Astrocyte (in vitro differentiated cells and primary cell): Measurements from ENCODE around the gene TOR1A. TPM values are rescaled to one million over a fixed set of nuclear protein-coding genes. Genes with fewer than 3 reads are reported as not detected.
"Not testable (repeated sequence)": the region's sequence is repeated elsewhere in the genome, so short reads cannot be mapped to it uniquely, and the experiment has no call there.

Experiments used
- DNase-seq: peaks from one replicate; pipeline ENCODE4 v3.0.0-alpha.2; 2010; ENCODE audit warnings: low read depth
- FAIRE-seq: peaks from 2 replicates; lab custom pipeline; 2011; peaks lifted over from hg19 to GRCh38; lab: Jason Lieb, UNC
- H2AFZ ChIP-seq: 2 replicates; pipeline ENCODE4 v1.6.0; 2012; ENCODE audit warnings: low read depth, low read length, inconsistent platforms
- H3K27ac ChIP-seq: 2 replicates; pipeline ENCODE4 v1.5.1; 2011; ENCODE audit warnings: low read depth, low read length, inconsistent platforms
- H3K27me3 ChIP-seq: 2 replicates; pipeline ENCODE4 v1.6.0; 2011; ENCODE audit warnings: low read length, inconsistent platforms; ENCODE audit not compliant: insufficient read depth
- H3K36me3 ChIP-seq: 2 replicates; pipeline ENCODE4 v1.5.1; 2011; ENCODE audit warnings: low read length, inconsistent platforms; ENCODE audit not compliant: insufficient read depth
- H3K4me1 ChIP-seq: 2 replicates; pipeline ENCODE4 v1.5.1; 2011; ENCODE audit warnings: low read length, inconsistent platforms; ENCODE audit not compliant: insufficient read depth
- H3K4me2 ChIP-seq: 2 replicates; pipeline ENCODE4 v1.6.0; 2012; ENCODE audit warnings: low read length, inconsistent platforms
- H3K4me3 ChIP-seq: 2 replicates; pipeline ENCODE4 v1.5.1; 2011; ENCODE audit warnings: low read depth, mild to moderate bottlenecking, low read length, inconsistent platforms; ENCODE audit not compliant: insufficient read depth
- H3K79me2 ChIP-seq: 2 replicates; pipeline ENCODE4 v1.6.0; 2012; ENCODE audit warnings: mild to moderate bottlenecking, low read length, inconsistent platforms; ENCODE audit not compliant: insufficient read depth
- H3K9ac ChIP-seq: 2 replicates; pipeline ENCODE4 v1.6.0; 2012; ENCODE audit warnings: mild to moderate bottlenecking, low read length, inconsistent platforms
- H3K9me3 ChIP-seq: 2 replicates; pipeline ENCODE4 v1.5.1; 2012; ENCODE audit warnings: low read depth, mild to moderate bottlenecking, low read length, inconsistent platforms; ENCODE audit not compliant: insufficient read depth
- H4K20me1 ChIP-seq: 2 replicates; pipeline ENCODE4 v1.6.0; 2012; ENCODE audit warnings: low read length, inconsistent platforms; ENCODE audit not compliant: insufficient read depth
- H3K27ac Mint-ChIP-seq: one replicate; pipeline ENCODE4 v1.8.0; 2021; ENCODE audit warnings: mild to moderate bottlenecking, mixed read lengths; ENCODE audit not compliant: unreplicated experiment
- H3K27me3 Mint-ChIP-seq: one replicate; pipeline ENCODE4 v1.8.0; 2021; ENCODE audit warnings: low read depth, mixed read lengths; ENCODE audit not compliant: unreplicated experiment
- H3K36me3 Mint-ChIP-seq: one replicate; pipeline ENCODE4 v1.8.0; 2021; ENCODE audit warnings: low read depth, mixed read lengths; ENCODE audit not compliant: unreplicated experiment
- H3K4me1 Mint-ChIP-seq: one replicate; pipeline ENCODE4 v1.8.0; 2021; ENCODE audit warnings: low read depth, mixed read lengths; ENCODE audit not compliant: unreplicated experiment
- H3K4me3 Mint-ChIP-seq: one replicate; pipeline ENCODE4 v1.8.0; 2021; ENCODE audit warnings: mild to moderate bottlenecking, moderate library complexity, mixed read lengths; ENCODE audit not compliant: unreplicated experiment
- H3K9me3 Mint-ChIP-seq: one replicate; pipeline ENCODE4 v1.8.0; 2021; ENCODE audit warnings: mild to moderate bottlenecking, mixed read lengths; ENCODE audit not compliant: unreplicated experiment
- CTCF ChIP-seq: IDR thresholded peaks from 2 replicates; pipeline ENCODE4 v1.5.1; 2011; ENCODE audit warnings: low read depth, mild to moderate bottlenecking, inconsistent platforms, low read length, moderate library complexity; ENCODE audit not compliant: insufficient read depth
- EZH2 ChIP-seq: IDR thresholded peaks from 2 replicates; pipeline ENCODE4 v1.6.1; 2012; ENCODE audit warnings: mild to moderate bottlenecking, low read length, inconsistent platforms; ENCODE audit not compliant: insufficient read depth
- total RNA-seq: library from RNA; stranded (reverse); gene quantifications from 2 replicates; pipeline ENCODE4 v1.2.1, GENCODE V29; 2021

The TOR1A gene
- total RNA-seq, 1 donor from 2014 or later = 65.3 TPM

- H3K27ac Mint-ChIP-seq = peak overlapping the region; percentile 20
- H2AFZ ChIP-seq = no peak overlapping the region
- H3K4me2 ChIP-seq = peak overlapping the region; percentile 76
- H3K9ac ChIP-seq = peak overlapping the region; percentile 32
- H3K27ac ChIP-seq = peak overlapping the region; percentile 54
- H3K4me3 ChIP-seq = no peak overlapping the region
- FAIRE-seq (no peak), DNase-seq (no peak)
- H4K20me1 ChIP-seq = no peaks in the 10 kb centered on the region
- peaks cover 8% of the 10 kb centered on the region for H3K4me1 Mint-ChIP-seq
- H3K79me2 ChIP-seq = no peaks in the 10 kb centered on the region
- peaks cover 9% of the 10 kb centered on the region for H3K27me3 ChIP-seq
- H3K4me3 Mint-ChIP-seq = no peak overlapping the region
- H3K4me1 ChIP-seq = peaks cover 18% of the 10 kb centered on the region
- TF ChIP-seq EZH2 (no peak), CTCF (no peak)
- no peaks in the 10 kb centered on the region for H3K36me3 Mint-ChIP-seq
- H3K9me3 ChIP-seq = no peaks in the 10 kb centered on the region
- peaks cover 3% of the 10 kb centered on the region for H3K9me3 Mint-ChIP-seq
- H3K36me3 ChIP-seq = no peaks in the 10 kb centered on the region
- H3K27me3 Mint-ChIP-seq = peaks cover 17% of the 10 kb centered on the region
Measured at GRCh38 chr9:129777769-129778130, 46.2 kb downstream of the TOR1A start.

GRCh38 chr9:129776938-129777768 lies 46.8 kb downstream of the TOR1A start:
- no peaks in the 10 kb centered on the region for H3K36me3 ChIP-seq
- peaks cover 18% of the 10 kb centered on the region for H3K4me1 ChIP-seq
- DNase-seq (peak; percentile 99), FAIRE-seq (no peak)
- H3K9me3 Mint-ChIP-seq = peaks cover 3% of the 10 kb centered on the region
- H4K20me1 ChIP-seq = no peaks in the 10 kb centered on the region
- peak overlapping the region; percentile 76 for H3K4me2 ChIP-seq
- no peaks in the 10 kb centered on the region for H3K36me3 Mint-ChIP-seq
- peak overlapping the region; percentile 6 for H3K4me3 Mint-ChIP-seq
- peak overlapping the region; percentile 58 for H3K9ac ChIP-seq
- H3K9me3 ChIP-seq = no peaks in the 10 kb centered on the region
- peaks cover 9% of the 10 kb centered on the region for H3K27me3 ChIP-seq
- no peaks in the 10 kb centered on the region for H3K79me2 ChIP-seq
- H3K4me3 ChIP-seq = no peak overlapping the region
- H3K27ac Mint-ChIP-seq = peak overlapping the region; percentile 89
- no peak for TF ChIP-seq EZH2
- TF ChIP-seq CTCF = no peak
- H2AFZ ChIP-seq = peak overlapping the region; percentile 42
- H3K27ac ChIP-seq = peak overlapping the region; percentile 67
- peaks cover 8% of the 10 kb centered on the region for H3K4me1 Mint-ChIP-seq
- H3K27me3 Mint-ChIP-seq = peaks cover 16% of the 10 kb centered on the region

- H3K36me3 Mint-ChIP-seq = no peaks in the 10 kb centered on the region
- no peaks in the 10 kb centered on the region for H3K36me3 ChIP-seq
- H3K9me3 Mint-ChIP-seq = peaks cover 3% of the 10 kb centered on the region
- H3K4me1 ChIP-seq = peaks cover 18% of the 10 kb centered on the region
- no peak overlapping the region for H3K4me3 ChIP-seq
- no peaks in the 10 kb centered on the region for H4K20me1 ChIP-seq
- H2AFZ ChIP-seq = peak overlapping the region; percentile 42
- peak overlapping the region; percentile 58 for H3K9ac ChIP-seq
- peak overlapping the region; percentile 89 for H3K27ac Mint-ChIP-seq
- H3K27ac ChIP-seq = peak overlapping the region; percentile 67
- FAIRE-seq (no peak), DNase-seq (peak; percentile 23)
- H3K4me2 ChIP-seq = peak overlapping the region; percentile 76
- peaks cover 9% of the 10 kb centered on the region for H3K27me3 ChIP-seq
- TF ChIP-seq CTCF (no peak), EZH2 (no peak)
- H3K9me3 ChIP-seq = no peaks in the 10 kb centered on the region
- H3K79me2 ChIP-seq = no peaks in the 10 kb centered on the region
- H3K4me3 Mint-ChIP-seq = no peak overlapping the region
- H3K4me1 Mint-ChIP-seq = peaks cover 8% of the 10 kb centered on the region
- peaks cover 15% of the 10 kb centered on the region for H3K27me3 Mint-ChIP-seq
Measured at GRCh38 chr9:129776566-129776937, 47.4 kb downstream of the TOR1A start.

GRCh38 chr9:129776096-129776495 lies 47.8 kb downstream of the TOR1A start:
- not testable (repeated sequence) for H3K27me3 ChIP-seq, H3K4me2 ChIP-seq, FAIRE-seq, H3K9me3 ChIP-seq, H3K27ac ChIP-seq, H3K36me3 Mint-ChIP-seq, DNase-seq, H3K9me3 Mint-ChIP-seq, H3K4me3 ChIP-seq, H3K4me1 Mint-ChIP-seq, H3K36me3 ChIP-seq, H2AFZ ChIP-seq, H4K20me1 ChIP-seq, H3K27ac Mint-ChIP-seq, H3K9ac ChIP-seq, H3K79me2 ChIP-seq, H3K4me3 Mint-ChIP-seq
- peaks cover 15% of the 10 kb centered on the region for H3K27me3 Mint-ChIP-seq
- H3K4me1 ChIP-seq = peaks cover 18% of the 10 kb centered on the region
